Mesothelial cell of epicardium (in vitro differentiated cells): ENCODE data around the gene DOCK8. TPM values are rescaled to one million over a fixed set of nuclear protein-coding genes. Genes with fewer than 3 reads are reported as not detected.
"Not testable (repeated sequence)": the region's sequence is repeated elsewhere in the genome, so short reads cannot be mapped to it uniquely, and the experiment has no call there.

Source experiments
- DNase-seq, 2 experiments: peaks; one replicate each; pipeline ENCODE4 v3.0.0; 2021; ENCODE audit warnings: low spot score in 2 of 2; ENCODE audit not compliant: unreplicated experiment in 2 of 2
- H3K27ac Mint-ChIP-seq: 2 replicates; pipeline ENCODE4 v1.8.0; 2021; ENCODE audit warnings: mixed read lengths
- H3K27me3 Mint-ChIP-seq: 2 replicates; pipeline ENCODE4 v1.8.0; 2021; ENCODE audit warnings: low read depth, mixed read lengths
- H3K36me3 Mint-ChIP-seq: 2 replicates; pipeline ENCODE4 v1.8.0; 2021; ENCODE audit warnings: mixed read lengths
- H3K4me1 Mint-ChIP-seq: 2 replicates; pipeline ENCODE4 v1.8.0; 2021; ENCODE audit warnings: mixed read lengths
- H3K4me3 Mint-ChIP-seq: 2 replicates; pipeline ENCODE4 v1.8.0; 2021; ENCODE audit warnings: mild to moderate bottlenecking, moderate library complexity, mixed read lengths
- H3K9me3 Mint-ChIP-seq: 2 replicates; pipeline ENCODE4 v1.8.0; 2021; ENCODE audit warnings: mixed read lengths
- total RNA-seq: library from RNA; stranded (reverse); gene quantifications from 3 replicates; pipeline ENCODE4 v1.2.1, GENCODE V29; 2021
- TF ChIP-seq, protein P1 (sequence below): fragments of 200-600 bp; sonication (generic); IDR thresholded peaks from one replicate; pipeline ENCODE4 v1.5.0; 2021; ENCODE audit warnings: antibody characterized with exemption; ENCODE audit not compliant: unreplicated experiment

Gene DOCK8
- 8.8 to 10.0 TPM (median 8.9 TPM) in 3 replicates for total RNA-seq

GRCh38 chr9:214648-215493, at the start of gene DOCK8:
Gene DOCK8, plus strand, starts transcription at chr9:214865. Its CDS starts 112 bp downstream, at chr9:214977.
- TF ChIP-seq, protein P1, sequence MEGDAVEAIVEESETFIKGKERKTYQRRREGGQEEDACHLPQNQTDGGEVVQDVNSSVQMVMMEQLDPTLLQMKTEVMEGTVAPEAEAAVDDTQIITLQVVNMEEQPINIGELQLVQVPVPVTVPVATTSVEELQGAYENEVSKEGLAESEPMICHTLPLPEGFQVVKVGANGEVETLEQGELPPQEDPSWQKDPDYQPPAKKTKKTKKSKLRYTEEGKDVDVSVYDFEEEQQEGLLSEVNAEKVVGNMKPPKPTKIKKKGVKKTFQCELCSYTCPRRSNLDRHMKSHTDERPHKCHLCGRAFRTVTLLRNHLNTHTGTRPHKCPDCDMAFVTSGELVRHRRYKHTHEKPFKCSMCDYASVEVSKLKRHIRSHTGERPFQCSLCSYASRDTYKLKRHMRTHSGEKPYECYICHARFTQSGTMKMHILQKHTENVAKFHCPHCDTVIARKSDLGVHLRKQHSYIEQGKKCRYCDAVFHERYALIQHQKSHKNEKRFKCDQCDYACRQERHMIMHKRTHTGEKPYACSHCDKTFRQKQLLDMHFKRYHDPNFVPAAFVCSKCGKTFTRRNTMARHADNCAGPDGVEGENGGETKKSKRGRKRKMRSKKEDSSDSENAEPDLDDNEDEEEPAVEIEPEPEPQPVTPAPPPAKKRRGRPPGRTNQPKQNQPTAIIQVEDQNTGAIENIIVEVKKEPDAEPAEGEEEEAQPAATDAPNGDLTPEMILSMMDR, result no peak
- Mint-ChIP-seq H3K27ac (peak within 1 kb of the TSS; percentile 59), H3K36me3 (no peaks in the 10 kb centered on the region), H3K4me3 (peak within 1 kb of the TSS; percentile 75), H3K9me3 (no peaks in the 10 kb centered on the region), H3K4me1 (peaks cover 5% of the 10 kb centered on the region), H3K27me3 (peaks cover 25% of the 10 kb centered on the region)
- peak; percentile 49 to 75 for DNase-seq

DNA sequence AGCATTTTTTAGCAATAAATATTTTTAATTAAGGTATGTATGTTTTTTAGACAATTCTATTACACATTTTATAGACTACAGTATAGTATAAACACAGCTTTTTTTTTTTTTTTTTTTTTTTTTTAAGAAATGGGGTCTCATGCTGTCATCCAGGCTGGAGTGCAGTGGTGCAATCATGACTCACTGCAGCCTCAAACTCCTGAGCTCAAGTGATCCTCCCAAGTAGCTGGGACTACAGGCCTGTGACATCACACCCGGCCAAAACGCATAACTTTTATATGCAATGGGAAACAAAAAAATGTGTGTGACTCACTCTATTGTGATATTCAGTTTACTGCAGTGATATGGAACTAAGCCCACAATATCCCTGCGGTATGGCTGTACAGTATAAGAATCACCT, 44.9 kb upstream of the DOCK8 start:
- H3K36me3 Mint-ChIP-seq, H3K4me3 Mint-ChIP-seq, H3K4me1 Mint-ChIP-seq, H3K27me3 Mint-ChIP-seq, H3K27ac Mint-ChIP-seq, DNase-seq, H3K9me3 Mint-ChIP-seq: not testable (repeated sequence)

DNA sequence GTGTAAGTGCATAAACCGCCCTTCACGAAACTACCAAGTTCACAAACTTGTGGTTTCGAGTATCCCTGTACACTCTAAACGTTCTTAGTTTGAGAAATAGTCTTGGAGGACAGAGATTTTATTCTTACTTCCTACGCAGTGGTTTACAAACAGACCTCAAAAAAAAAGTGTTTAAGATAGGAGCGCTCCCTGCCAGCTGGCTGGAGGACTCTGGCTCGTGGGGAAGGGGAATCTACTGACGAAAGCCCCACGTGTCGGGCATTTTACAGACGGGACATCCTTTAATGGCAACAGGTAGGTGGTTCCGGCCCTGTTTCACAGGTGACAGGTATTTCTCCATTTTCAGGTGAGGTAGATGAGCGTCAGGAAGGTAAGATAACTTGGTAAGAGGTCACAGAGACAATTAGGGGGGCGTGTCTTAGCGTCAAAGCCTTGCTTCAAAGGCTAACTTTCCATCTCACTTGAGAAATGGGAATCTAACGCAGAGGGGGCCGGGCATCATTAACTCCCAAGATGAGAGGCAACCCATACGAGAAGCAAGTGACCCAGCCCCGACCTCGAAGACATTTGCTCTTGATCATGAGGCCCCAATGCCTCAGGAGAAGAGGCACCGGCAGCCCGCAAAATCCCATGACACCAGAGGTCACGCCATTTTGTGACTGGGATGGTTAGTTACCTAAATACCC, 36.4 kb upstream of the DOCK8 start:
- H3K27me3 Mint-ChIP-seq, result not testable (repeated sequence)
- H3K27ac Mint-ChIP-seq, result peak overlapping the region; percentile 84

GRCh38 chr9:178970-179383, 35.7 kb upstream of the DOCK8 start, which contains the start of gene ZNG1A:
Gene ZNG1A, minus strand, starts transcription at chr9:179056. Its CDS starts 87 bp downstream, at chr9:178969.
- not testable (repeated sequence) for H3K36me3 Mint-ChIP-seq, H3K9me3 Mint-ChIP-seq, DNase-seq, H3K27me3 Mint-ChIP-seq, H3K4me1 Mint-ChIP-seq
- Mint-ChIP-seq H3K27ac (peak within 1 kb of the TSS; percentile 84), H3K4me3 (peak within 1 kb of the TSS; percentile 70)

More for the DNA sequence above, 36.4 kb upstream of the DOCK8 start:
- H3K9me3 Mint-ChIP-seq, H3K4me1 Mint-ChIP-seq, H3K36me3 Mint-ChIP-seq, DNase-seq: not testable (repeated sequence)
- peak overlapping the region; percentile 70 for H3K4me3 Mint-ChIP-seq

- H3K27ac Mint-ChIP-seq, H3K4me1 Mint-ChIP-seq, H3K9me3 Mint-ChIP-seq, DNase-seq, H3K27me3 Mint-ChIP-seq, H3K4me3 Mint-ChIP-seq, H3K36me3 Mint-ChIP-seq: not testable (repeated sequence)
Observed at GRCh38 chr9:199601-200000, 15.1 kb upstream of the DOCK8 start.

DNA sequence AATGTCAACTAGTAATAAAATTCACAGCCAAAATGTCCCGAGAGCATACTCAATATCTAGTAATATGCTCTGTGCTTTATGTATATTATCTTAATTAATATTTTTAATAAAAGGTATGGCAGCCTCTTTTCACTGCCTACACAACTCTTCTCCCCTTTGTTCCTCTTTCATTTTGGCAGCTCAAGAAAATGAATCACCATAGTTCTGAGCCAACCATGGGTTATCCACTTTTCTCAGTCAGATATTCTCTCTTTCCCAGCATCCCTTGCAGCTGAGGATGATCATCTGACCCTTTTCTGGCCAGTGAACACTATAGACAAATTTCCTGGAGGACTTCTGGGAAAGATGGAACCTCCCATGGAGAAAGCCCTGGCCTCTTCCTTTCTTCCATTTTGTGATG, 8.2 kb upstream of the DOCK8 start:
- DNase-seq, result no peak
- H3K27me3 Mint-ChIP-seq, result peaks cover 10% of the 10 kb centered on the region
- no peak overlapping the region for H3K4me3 Mint-ChIP-seq
- no peaks in the 10 kb centered on the region for H3K4me1 Mint-ChIP-seq
- no peaks in the 10 kb centered on the region for H3K9me3 Mint-ChIP-seq
- no peak overlapping the region for H3K27ac Mint-ChIP-seq
- H3K36me3 Mint-ChIP-seq, result no peaks in the 10 kb centered on the region
- TF ChIP-seq, protein P1, result no peak

- DNase-seq, result no peak
- Mint-ChIP-seq H3K9me3 (no peaks in the 10 kb centered on the region), H3K4me3 (no peak overlapping the region), H3K27ac (no peak overlapping the region), H3K27me3 (peaks cover 10% of the 10 kb centered on the region), H3K4me1 (no peaks in the 10 kb centered on the region), H3K36me3 (no peaks in the 10 kb centered on the region)
- TF ChIP-seq, protein P1, result no peak
Observed at GRCh38 chr9:209143-209758, 5.4 kb upstream of the DOCK8 start.
